Right renal pelvis (tissue), 4 donors: Measurements from ENCODE around the gene ERC2. TPM values are rescaled to one million over a fixed set of nuclear protein-coding genes. Genes with fewer than 3 reads are reported as not detected.
A peak's percentile ranks its signal among the peaks of the same experiment; 100 is the strongest.

Experiments
- DNase-seq, 4 donors: peaks; one replicate each; pipeline ENCODE4 v3.0.0-alpha.2; 2013; ENCODE audit warnings: low read depth in 4 of 4, low spot score in 3 of 4, missing footprints in 1 of 4
- polyA plus RNA-seq, 4 donors: library from polyadenylated mRNA; unstranded; fragments of 120-200 nt; gene quantifications; one replicate each; pipeline ENCODE4 v1.2.1, GENCODE V29; 2013; ENCODE audit not compliant: insufficient read length in 4 of 4

The ERC2 gene
- polyA plus RNA-seq, 4 donors = 2.3 to 3.4 (median 3.0) TPM

GRCh38 chr3:55963601-55964000, 504.7 kb downstream of the ERC2 start:
- no peak for DNase-seq

GRCh38 chr3:55959471-55960080, 508.7 kb downstream of the ERC2 start:
- no peak for DNase-seq

GRCh38 chr3:55958605-55959004, 509.7 kb downstream of the ERC2 start:
- no peak for DNase-seq

- DNase-seq = no peak
These were observed 512.3 kb downstream of the ERC2 start for GRCh38 chr3:55955891-55956477.

DNA sequence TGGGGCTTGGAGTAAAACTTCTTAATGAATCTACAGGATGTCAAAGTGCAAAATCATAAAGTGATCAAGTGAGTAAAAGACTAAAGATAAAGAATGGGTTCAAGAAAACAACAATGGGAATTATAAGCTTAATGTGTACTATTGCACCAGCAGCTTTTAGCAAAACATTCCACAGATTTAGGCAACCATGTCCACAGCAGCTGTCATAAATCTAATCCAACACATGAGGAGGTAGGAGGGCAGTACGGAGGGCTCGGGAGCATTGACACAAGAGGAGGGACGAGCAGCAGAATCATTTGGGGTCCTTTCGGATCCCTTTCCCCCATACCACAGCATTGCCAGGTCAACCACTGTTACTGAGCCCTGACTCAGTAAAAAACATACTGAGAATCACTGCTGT, 516.9 kb downstream of the ERC2 start:
- DNase-seq = peak in 3 of 4 donors; percentile 16 to 52 (median 26)

DNA sequence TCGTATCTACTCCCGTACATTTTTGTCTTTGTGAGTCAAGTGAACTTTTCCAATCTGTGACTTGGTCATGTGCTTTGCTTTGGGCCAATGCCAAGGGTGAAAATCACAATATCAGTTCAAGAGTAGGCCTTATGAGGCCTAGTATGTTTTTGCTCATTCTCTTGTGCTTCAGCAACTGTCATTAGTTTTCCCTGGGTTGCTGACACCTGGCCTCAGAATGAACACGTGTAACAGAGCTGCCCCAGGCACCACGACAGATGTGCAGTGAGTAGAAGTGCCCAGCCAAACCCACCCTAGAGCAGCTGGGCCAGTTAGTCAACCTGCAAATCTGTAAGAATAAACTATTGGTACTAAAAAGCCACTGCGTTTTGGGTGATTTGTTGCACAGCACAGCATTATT, 520.9 kb downstream of the ERC2 start:
- no peak for DNase-seq

GRCh38 chr3:55946574-55947160, 521.6 kb downstream of the ERC2 start:
- no peak for DNase-seq

- DNase-seq = no peak
These were observed 525.4 kb downstream of the ERC2 start for GRCh38 chr3:55942868-55943267.

DNA sequence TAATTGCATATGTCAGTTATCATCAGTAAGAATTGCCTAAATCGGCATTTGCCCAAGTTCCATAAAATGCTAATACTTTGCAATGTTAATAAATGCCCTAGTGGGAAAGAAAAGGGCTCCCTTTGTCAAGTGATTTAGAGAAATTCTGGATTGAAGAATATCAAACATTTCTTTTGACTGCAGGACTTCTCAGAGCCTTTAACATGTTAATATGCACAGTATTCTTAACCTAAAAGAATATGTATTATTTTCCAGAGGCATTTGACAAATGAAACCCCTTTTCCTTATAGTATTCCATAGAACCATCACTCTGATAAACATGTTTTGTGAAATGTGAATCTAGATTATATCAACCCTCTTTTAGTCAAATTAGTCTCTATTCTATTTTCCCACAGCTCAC, 529.0 kb downstream of the ERC2 start:
- no peak for DNase-seq

DNA sequence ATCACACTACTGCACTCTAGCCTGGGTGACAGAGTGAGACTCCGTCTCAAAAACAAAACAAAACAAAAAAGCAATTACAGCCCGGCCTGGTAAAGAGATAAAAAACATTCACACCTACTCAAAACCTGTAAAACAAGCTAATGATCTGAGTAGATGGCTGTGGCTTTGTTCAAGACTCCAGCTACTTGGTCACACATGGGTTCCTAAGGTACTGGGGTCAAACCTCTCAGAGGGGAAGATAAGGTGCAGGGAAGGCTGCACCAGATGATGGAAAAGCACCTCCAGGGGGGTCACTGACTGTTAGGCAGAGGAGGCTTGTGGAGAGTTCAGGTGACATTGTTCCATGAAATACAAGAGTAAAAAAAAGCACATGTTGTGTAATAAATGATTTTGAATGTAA, 531.0 kb downstream of the ERC2 start:
- DNase-seq = no peak

DNA sequence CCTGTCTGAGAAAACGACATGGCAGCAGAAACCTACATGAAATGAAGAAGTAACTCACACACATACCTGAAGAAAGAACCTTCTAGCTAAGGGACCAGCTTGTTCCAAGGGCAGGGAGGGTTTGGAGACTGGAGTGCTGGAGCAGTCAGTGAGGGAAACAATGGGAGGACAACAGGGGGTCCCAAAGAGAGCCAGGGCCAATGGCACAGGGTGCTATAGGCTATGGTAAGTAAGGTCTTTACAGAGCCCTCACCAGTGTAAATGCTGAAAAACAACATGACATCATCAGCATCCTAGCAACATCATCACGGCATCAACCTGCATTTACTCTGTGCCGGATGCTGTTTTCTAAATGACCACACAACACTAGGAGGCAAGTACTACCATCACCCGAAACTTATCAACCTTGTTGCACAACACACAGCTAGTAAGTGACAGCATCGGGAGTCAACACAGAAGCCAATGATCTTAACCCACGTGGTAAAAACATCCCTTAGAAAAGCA, 531.7 kb downstream of the ERC2 start:
- no peak for DNase-seq

DNA sequence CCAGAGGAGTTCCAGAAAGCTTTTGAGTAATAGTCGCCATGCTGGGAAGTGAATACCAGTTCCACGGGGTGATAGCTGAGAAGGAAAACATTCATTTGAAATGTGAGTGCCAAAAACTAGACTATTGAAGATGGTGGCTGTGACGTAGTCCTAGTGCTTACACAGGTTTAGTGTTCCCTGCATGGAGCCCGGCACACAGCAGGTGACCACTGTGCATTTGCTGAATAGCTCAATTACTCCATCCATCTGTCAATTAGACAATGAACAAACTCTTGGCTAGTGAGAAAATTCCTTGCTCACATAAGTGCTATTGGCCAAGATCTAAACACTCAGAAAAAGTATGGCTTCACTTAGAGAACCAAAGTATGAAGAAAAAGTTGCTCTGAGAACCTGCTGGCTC, 533.0 kb downstream of the ERC2 start:
- no peak for DNase-seq

GRCh38 chr3:55934771-55935170, 533.5 kb downstream of the ERC2 start:
- DNase-seq = no peak

DNA sequence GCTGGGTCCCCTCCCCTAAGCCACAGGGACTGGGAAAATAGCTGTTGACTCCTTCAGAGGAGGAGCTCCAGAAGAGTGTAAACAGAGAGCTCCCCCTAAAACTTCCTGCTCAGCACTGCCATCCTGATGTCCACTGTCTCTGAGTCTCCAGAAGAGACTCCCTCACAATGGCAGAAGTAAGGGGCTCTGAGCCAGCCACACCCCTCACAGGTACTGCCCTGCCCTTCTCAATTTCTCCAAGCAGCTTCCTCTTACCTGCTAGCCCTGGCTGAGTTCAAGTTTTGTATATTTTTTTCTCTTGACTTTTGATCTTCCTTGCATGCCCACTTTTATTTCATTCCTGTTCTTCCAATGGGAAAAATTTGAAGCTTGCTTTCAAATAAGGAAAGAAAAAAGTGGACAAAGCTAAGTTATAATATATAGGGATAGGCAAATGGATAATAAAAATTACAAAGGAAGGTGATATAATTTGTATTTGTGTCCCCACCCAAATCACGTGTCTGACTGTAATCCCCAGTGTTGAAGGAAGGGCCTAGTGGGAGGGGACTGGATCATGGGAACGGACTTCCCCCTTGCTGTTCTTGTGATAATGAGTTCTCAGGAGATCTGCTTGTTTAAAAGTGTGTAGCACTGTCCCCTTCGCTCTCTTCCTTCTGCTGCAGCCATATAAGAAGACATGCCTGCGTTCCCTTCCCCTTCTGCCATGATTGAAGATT, 539.0 kb downstream of the ERC2 start:
- no peak for DNase-seq

GRCh38 chr3:55923626-55924025, 544.6 kb downstream of the ERC2 start:
- DNase-seq = no peak

- no peak for DNase-seq
These were observed 545.1 kb downstream of the ERC2 start for GRCh38 chr3:55923207-55923606.

GRCh38 chr3:55912880-55913279, 555.4 kb downstream of the ERC2 start:
- DNase-seq = no peak

DNA sequence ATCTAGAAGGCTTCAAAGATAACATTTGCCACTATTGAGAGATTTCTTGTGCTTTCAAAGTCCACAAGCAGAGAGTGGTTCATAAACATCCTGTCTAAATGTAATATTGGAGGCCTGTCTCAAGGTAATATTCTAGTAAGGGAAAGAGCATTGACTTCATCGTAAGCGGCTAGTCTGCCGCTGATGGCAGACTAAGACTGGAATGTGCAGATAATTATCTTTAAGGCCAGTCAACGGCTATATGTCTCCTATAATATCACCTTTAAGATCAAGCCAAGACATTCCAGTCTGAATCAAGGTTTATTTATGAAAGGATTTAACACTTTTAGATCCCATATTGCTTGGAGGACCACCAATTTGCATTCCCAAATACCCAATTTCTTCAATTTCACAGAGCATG, 557.0 kb downstream of the ERC2 start:
- DNase-seq = no peak

GRCh38 chr3:55910543-55910942, 557.7 kb downstream of the ERC2 start:
- DNase-seq = no peak

- DNase-seq = no peak
These were observed 558.9 kb downstream of the ERC2 start for GRCh38 chr3:55909373-55909772.

DNA sequence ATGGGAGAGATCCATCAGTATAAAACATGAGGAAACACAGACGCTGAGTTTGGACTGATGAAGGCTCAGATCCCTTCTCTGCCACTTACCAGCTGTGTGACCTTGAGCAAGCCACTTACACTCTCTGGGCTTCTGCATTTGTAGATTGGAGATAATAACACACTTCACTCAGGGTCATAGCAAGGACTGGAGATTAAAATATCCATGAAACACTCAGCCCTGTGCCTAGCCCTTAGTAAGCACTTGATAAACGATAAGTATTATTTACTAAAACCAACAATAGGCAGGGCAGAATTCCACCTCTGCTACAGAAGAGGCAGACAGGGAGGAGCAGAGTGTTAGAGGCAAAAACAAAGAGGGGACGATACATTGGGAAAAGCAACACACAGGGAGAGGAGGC, 560.7 kb downstream of the ERC2 start:
- DNase-seq = no peak

DNA sequence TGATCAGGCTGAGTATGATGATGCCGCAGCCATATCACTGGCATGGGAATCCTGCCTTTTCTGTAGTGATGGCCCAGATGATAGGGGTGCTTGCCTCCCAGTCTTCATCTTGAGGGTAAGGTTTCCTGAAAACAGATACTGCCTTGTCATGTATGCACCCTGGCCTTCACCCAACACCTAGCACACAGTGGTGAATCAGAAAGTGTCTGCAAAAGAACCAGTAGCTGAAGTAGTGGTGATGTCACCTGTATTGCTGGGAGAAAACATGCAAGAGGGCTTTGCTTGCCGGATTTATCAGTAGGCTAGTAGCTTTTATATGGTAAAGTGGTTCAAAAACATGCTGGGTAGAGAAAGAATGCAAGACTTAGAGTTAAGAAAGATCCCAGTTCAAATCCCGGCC, 561.4 kb downstream of the ERC2 start:
- DNase-seq = no peak
